ENCODE measurements around the gene EGLN2. TPM values are rescaled to one million over a fixed set of nuclear protein-coding genes. Genes with fewer than 3 reads are reported as not detected.

Gene EGLN2
- total and polyA plus RNA-seq, 2 donors (not counting 3 experiments of a cell fraction or from before 2014, with no cell fraction given): 118 to 152 TPM

DNA sequence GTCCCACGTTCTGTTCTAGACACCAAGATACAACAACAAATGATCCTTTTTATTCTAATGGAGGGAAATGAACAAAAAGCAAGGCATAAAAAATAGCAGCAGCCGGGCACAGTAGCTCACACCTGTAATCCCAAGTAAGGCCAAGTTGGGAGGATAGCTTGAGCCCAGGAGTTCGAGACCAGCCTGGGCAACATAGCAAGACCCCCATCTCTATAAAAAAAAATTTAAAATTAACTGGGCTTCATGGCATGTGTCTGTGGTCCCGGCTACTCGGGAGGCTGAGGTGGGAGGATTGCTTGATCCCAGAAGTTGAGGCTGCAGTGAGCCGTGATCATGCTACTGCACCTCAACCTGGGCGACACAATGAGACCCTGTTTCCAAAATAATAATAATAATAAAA lies 22.6 kb upstream of the EGLN2 start:
- CTCF ChIA-PET: interaction anchor here (0.7 to 3.5 kb wide), 4 partner anchors 10 to 113 kb away, joined by 3 to 35 read pairs (median 9); partner anchors contain the start of gene EGLN2
- H3K4me2 ChIP-seq (ENCODE audit: insufficient read depth, low read length): no peak overlapping the region

More for the DNA sequence above, 22.6 kb upstream of the EGLN2 start:
- Histone ChIP-seq H3K9me1 (replicated peaks; ENCODE audit: control insufficient read depth, extremely low read depth, insufficient read depth, low read length) (no peaks in the 10 kb centered on the region), H4K20me1 (replicated peaks; ENCODE audit: control insufficient read depth, extremely low read depth, insufficient read depth, low read length) (no peaks in the 10 kb centered on the region), H3K9ac (replicated peaks; ENCODE audit: extremely low read depth, insufficient read depth, low read length) (no peak overlapping the region), H3K27ac (ENCODE audit: insufficient read depth, low read depth, low read length) (no peak overlapping the region), H3K27me3 (ENCODE audit: control insufficient read depth in 2 of 2, insufficient read depth in 2 of 2, low read length in 2 of 2) (no peaks in the 10 kb centered on the region), H3K9me3 (replicated peaks; ENCODE audit: control insufficient read depth, insufficient read depth, low read length) (no peaks in the 10 kb centered on the region), H3K79me2 (ENCODE audit: control insufficient read depth, insufficient read depth, low read length) (no peaks in the 10 kb centered on the region), H3K4me3 (replicated peaks in 1 of 3; ENCODE audit: insufficient read depth in 1 of 3, low read depth in 1 of 3, low read length in 3 of 3) (no peak overlapping the region), H2AFZ (ENCODE audit: low read depth, low read length) (no peak overlapping the region), H3K36me3 (ENCODE audit: control insufficient read depth in 2 of 2, extremely low read depth in 1 of 2, insufficient read depth in 2 of 2, low read length in 2 of 2) (no peaks in the 10 kb centered on the region), H3K4me1 (ENCODE audit: control insufficient read depth, extremely low read depth, insufficient read depth, low read length) (peaks cover 17% of the 10 kb centered on the region)
- FAIRE-seq: no peak
- POLR2A ChIA-PET: no interaction called here
- dilution Hi-C loops (cut with MboI; ENCODE audit: extremely low pct_ligation_motif_present, low sequenced_read_pairs): no loop called here
- DNase-seq (ENCODE audit: low read depth, low spot score): no peak
- no TSS peak for BruUV-seq (replicated peaks)
- intact Hi-C loops (cut with micrococcal nuclease): no loop called here
- TF ChIP-seq POLR2AphosphoS5 (IDR thresholded peaks at IDR 0.05; ENCODE audit: insufficient read depth, low read depth, low read length) (no peak), FOS (IDR thresholded peaks at IDR 0.05; ENCODE audit: borderline replicate concordance, insufficient read depth, low read length) (no peak), GATA2 (IDR thresholded peaks at IDR 0.05; ENCODE audit: insufficient read depth, insufficient read length, low read depth, low read length) (no peak), MYC (IDR thresholded peaks at IDR 0.05; ENCODE audit: low read depth, low read length) (no peak), JUN (IDR thresholded peaks at IDR 0.05; ENCODE audit: borderline replicate concordance, insufficient read depth, insufficient read length, low read depth) (no peak), EZH2 (IDR thresholded peaks at IDR 0.05; ENCODE audit: borderline replicate concordance, low read depth, low read length, severe bottlenecking) (no peak), POLR2A (IDR thresholded peaks at IDR 0.05; ENCODE audit: low read depth, low read length) (no peak)
- TF ChIP-seq, protein P1, sequence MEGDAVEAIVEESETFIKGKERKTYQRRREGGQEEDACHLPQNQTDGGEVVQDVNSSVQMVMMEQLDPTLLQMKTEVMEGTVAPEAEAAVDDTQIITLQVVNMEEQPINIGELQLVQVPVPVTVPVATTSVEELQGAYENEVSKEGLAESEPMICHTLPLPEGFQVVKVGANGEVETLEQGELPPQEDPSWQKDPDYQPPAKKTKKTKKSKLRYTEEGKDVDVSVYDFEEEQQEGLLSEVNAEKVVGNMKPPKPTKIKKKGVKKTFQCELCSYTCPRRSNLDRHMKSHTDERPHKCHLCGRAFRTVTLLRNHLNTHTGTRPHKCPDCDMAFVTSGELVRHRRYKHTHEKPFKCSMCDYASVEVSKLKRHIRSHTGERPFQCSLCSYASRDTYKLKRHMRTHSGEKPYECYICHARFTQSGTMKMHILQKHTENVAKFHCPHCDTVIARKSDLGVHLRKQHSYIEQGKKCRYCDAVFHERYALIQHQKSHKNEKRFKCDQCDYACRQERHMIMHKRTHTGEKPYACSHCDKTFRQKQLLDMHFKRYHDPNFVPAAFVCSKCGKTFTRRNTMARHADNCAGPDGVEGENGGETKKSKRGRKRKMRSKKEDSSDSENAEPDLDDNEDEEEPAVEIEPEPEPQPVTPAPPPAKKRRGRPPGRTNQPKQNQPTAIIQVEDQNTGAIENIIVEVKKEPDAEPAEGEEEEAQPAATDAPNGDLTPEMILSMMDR (IDR thresholded peaks at IDR 0.05; ENCODE audit: extremely low read depth in 1 of 2, insufficient read depth in 1 of 2, low read depth in 1 of 2, low read length in 2 of 2): no peak
- TF ChIP-seq, protein P2, sequence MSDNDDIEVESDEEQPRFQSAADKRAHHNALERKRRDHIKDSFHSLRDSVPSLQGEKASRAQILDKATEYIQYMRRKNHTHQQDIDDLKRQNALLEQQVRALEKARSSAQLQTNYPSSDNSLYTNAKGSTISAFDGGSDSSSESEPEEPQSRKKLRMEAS (IDR thresholded peaks at IDR 0.05; ENCODE audit: insufficient read depth, insufficient read length): no peak

Measured in endothelial cell of umbilical vein (primary cell).